Myocyte (in vitro differentiated cells): ENCODE results near the gene FEM1A. TPM values are rescaled to one million over a fixed set of nuclear protein-coding genes. Genes with fewer than 3 reads are reported as not detected.

Experiments used
- DNase-seq: peaks from one replicate; pipeline ENCODE4 v3.0.0-alpha.2; 2012; ENCODE audit warnings: low read depth
- microRNA-seq: library from miRNA; unstranded; fragments of <30 nt; microRNA quantifications from one replicate; pipeline ENCODE4, GENCODE V29; 2016
- total RNA-seq: library from RNA; depleted of rRNA; stranded (reverse); fragments of >200 nt; gene quantifications from 2 replicates; pipeline ENCODE4 v1.2.3, GENCODE V29; 2014

FEM1A gene
- total RNA-seq, 1 donor from 2014 or later = 46.4 TPM

DNA sequence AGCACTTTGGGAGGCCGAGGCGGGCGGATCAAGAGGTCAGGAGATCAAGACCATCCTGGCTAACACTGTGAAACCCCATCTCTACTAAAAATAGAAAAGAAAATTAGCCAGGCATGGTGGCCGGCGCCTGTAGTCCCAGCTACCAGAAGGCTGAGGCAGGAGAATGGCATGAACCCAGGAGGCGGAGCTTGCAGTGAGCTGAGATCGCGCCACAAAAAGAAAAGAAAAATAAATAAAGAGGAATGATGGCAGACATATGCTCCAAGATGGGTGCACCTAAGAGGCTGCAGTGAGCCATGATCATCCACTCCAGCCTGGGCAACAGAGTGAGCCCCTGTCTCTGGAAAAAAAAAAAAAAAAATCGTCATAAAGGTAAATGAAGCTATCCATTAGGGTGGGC, 54.4 kb downstream of the FEM1A start:
- DNase-seq = peak; percentile 68

DNA sequence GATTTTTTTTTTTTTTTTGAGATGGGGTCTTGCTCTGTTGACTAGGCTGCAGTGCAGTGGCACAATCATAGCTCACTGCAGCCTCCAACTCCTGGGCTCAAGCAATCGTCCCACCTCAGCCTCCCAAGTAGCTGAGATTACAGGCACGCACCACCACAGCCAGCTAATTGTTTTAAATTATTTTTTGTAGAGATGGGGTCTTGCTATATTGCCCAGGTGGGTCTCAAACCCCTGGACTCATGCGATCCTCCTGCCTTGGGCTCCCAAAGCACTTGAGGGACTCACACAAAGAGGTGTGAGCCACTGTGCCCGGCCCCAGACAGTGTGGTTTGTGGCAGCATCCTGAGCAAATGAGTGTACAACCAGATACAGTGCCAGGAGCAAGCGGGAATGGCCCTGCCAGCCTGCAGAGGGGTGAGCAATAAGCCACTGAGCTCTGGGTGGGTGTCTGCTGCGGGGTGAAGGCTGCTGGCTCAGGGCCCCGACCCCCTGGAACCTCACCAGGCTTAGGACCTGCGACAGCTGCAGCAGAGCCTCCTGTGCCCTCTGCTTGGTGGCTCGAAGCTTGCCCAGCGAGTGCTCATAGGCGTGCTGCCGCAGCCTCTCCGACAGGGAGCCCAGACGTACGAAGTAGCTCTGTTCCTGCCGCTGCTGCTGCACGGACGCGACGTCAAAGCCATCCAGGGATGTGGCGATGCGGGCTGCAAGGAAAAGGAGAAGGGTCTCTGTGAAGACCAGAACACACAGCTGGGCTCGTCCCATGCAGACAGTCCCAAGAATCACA, 55.8 kb downstream of the FEM1A start:
- DNase-seq = peak; percentile 91

DNA sequence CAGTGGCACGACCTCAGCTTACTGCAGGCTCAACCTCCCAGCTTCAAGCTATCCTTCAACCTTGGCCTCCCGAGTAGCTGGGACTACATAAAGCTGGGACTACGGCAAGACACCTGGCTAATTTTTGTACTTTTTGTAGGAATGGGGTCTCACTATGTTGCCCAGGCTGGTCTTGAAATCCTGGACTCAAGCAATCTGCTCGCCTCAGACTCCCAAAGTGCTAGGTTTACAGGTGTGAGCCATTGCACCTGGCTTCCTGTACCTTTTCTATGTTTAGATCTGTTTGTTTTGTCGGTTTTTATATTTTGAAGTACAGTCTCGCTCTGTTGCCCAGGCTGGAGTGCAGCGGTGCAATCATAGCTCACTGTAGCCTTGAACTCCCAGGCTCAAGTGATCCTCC, 57.5 kb downstream of the FEM1A start:
- DNase-seq = no peak

Small RNA genes within 50 kb of the gene (microRNA-seq; reads per million reads assigned to microRNA genes)
- not detected for gene MIR7-3

Other genes starting within 250 kb of the FEM1A start
- gene SEMA6B, start 232.1 kb upstream of the FEM1A start, total RNA-seq = 373 and 483 TPM in 2 replicates
- 3.7 and 7.5 TPM in 2 replicates for gene TNFAIP8L1, start 152.2 kb upstream of the FEM1A start, total RNA-seq
- 64.6 and 65.2 TPM in 2 replicates for gene MYDGF, start 121.4 kb upstream of the FEM1A start, total RNA-seq
- 44.7 and 49.4 TPM in 2 replicates for gene DPP9, start 67.9 kb upstream of the FEM1A start, total RNA-seq
- gene TICAM1, start 40.0 kb downstream of the FEM1A start, total RNA-seq = 4.4 and 4.6 TPM in 2 replicates
- gene PLIN3, start 75.9 kb downstream of the FEM1A start, total RNA-seq = 439 and 463 TPM in 2 replicates
- gene ARRDC5, start 111.2 kb downstream of the FEM1A start, total RNA-seq = 0.16 TPM in 1 of 2 replicates, not detected in the other
- 23.3 and 33.5 TPM in 2 replicates for gene UHRF1, start 117.8 kb downstream of the FEM1A start, total RNA-seq
- 25.8 and 41.9 TPM in 2 replicates for gene KDM4B, start 177.4 kb downstream of the FEM1A start, total RNA-seq